K562 (cell line): ENCODE data around the gene HGS. TPM values are rescaled to one million over a fixed set of nuclear protein-coding genes. Genes with fewer than 3 reads are reported as not detected.

ENCODE experiments used
- CBX5 ChIP-seq: IDR thresholded peaks from 2 replicates; pipeline ENCODE4 v1.6.1; 2014; ENCODE audit warnings: low read depth, borderline replicate concordance
- GATAD2B ChIP-seq: fragments of 450-650 bp; IDR thresholded peaks from 2 replicates; pipeline ENCODE4 v1.6.1; 2017; ENCODE audit warnings: mild to moderate bottlenecking, borderline replicate concordance
- HMGN3 ChIP-seq: IDR thresholded peaks from 2 replicates; pipeline ENCODE4 v1.6.1; 2011; ENCODE audit warnings: borderline replicate concordance, low read depth, mild to moderate bottlenecking, mixed read lengths, low read length; ENCODE audit not compliant: insufficient read length; ENCODE audit errors: extremely low read depth
- NFYB ChIP-seq: IDR thresholded peaks from 2 replicates; pipeline ENCODE4 v1.6.1; 2011; ENCODE audit warnings: mild to moderate bottlenecking, moderate library complexity; ENCODE audit not compliant: insufficient read length; ENCODE audit errors: extremely low read depth
- POLR2B ChIP-seq: fragments of 450-650 bp; IDR thresholded peaks from 2 replicates; pipeline ENCODE4 v1.6.1; 2018; ENCODE audit warnings: low read depth; ENCODE audit not compliant: partially characterized antibody
- TCFL5 ChIP-seq: fragments of 250-450 bp; sonication (Bioruptor Pico); conservative IDR thresholded peaks from 2 replicates; pipeline ENCODE4 v1.6.1; 2021; ENCODE audit warnings: mild to moderate bottlenecking, moderate library complexity, matching md5 sums
- XRCC3 ChIP-seq: fragments of 450-650 bp; IDR thresholded peaks from 2 replicates; pipeline ENCODE4 v1.6.1; 2017; ENCODE audit warnings: mild to moderate bottlenecking, moderate library complexity
- ZNF134 ChIP-seq: fragments of 250-450 bp; sonication (Bioruptor Pico); conservative IDR thresholded peaks from 2 replicates; pipeline ENCODE4 v1.4.0; 2020
- ZNF583 ChIP-seq: fragments of 250-450 bp; sonication (Bioruptor Pico); IDR thresholded peaks from 2 replicates; pipeline ENCODE4 v1.4.0; 2020
- polyA plus RNA-seq, 8 experiments: library from polyadenylated mRNA; depleted of rRNA in 4 of 8; stranded (reverse) in 5 of 8; unstranded in 3 of 8; fragments of >200 nt; fragmentation: Nextera tagmentation in 2 of 8; fragmentation: Illumina TruSeq in 1 of 8; extraction: Ambion mirVana in 2 of 8; extraction: Trizol in 1 of 8; gene quantifications; 2 replicates each; pipeline versions ENCODE4 v1.2.1 to v1.2.3, GENCODE V29; 2011 to 2014; ENCODE audit warnings: inconsistent platforms in 1 of 8, missing spikeins in 1 of 8
- total RNA-seq, 7 experiments: library from RNA; depleted of rRNA in 6 of 7; stranded (reverse); fragments of >200 nt in 6 of 7; fragmentation: Illumina TruSeq in 2 of 7; extraction: Trizol in 2 of 7; gene quantifications; 2 replicates each; pipeline versions ENCODE4 v1.2.1 to v1.2.3, GENCODE V29; 2011 to 2021; ENCODE audit warnings: low replicate concordance in 1 of 7
- TF ChIP-seq, protein P1 (sequence below): fragments of 250-450 bp; sonication (Bioruptor Pico); IDR thresholded peaks from 2 replicates; pipeline ENCODE4 v1.8.0; 2022; ENCODE audit warnings: inconsistent platforms, mild to moderate bottlenecking, moderate library complexity, borderline replicate concordance
- TF ChIP-seq, protein P2 (sequence below), 2 experiments: fragments of 450-650 bp in 1 of 2; IDR thresholded peaks; 2 replicates each; pipeline ENCODE4 v1.6.1; 2011 to 2017; ENCODE audit warnings: low read depth in 2 of 2, antibody characterized with exemption in 1 of 2, borderline replicate concordance in 1 of 2, low read length in 1 of 2, mild to moderate bottlenecking in 1 of 2, mixed read lengths in 1 of 2; ENCODE audit not compliant: control insufficient read depth in 1 of 2
- TF ChIP-seq, protein P3 (sequence below): fragments of 250-450 bp; sonication (Bioruptor Pico); IDR thresholded peaks from 2 replicates; pipeline ENCODE4 v1.4.0; 2020
- TF ChIP-seq, protein P4 (sequence below): fragments of 450-650 bp; IDR thresholded peaks from 2 replicates; pipeline ENCODE4 v1.6.1; 2016; ENCODE audit warnings: mild to moderate bottlenecking

HGS gene
- total and polyA plus RNA-seq, 9 of the 15 experiments (the other 6 are each of a cell fraction or from before 2014, with no cell fraction given), result 3.9 to 176 (median 77.1) TPM

DNA sequence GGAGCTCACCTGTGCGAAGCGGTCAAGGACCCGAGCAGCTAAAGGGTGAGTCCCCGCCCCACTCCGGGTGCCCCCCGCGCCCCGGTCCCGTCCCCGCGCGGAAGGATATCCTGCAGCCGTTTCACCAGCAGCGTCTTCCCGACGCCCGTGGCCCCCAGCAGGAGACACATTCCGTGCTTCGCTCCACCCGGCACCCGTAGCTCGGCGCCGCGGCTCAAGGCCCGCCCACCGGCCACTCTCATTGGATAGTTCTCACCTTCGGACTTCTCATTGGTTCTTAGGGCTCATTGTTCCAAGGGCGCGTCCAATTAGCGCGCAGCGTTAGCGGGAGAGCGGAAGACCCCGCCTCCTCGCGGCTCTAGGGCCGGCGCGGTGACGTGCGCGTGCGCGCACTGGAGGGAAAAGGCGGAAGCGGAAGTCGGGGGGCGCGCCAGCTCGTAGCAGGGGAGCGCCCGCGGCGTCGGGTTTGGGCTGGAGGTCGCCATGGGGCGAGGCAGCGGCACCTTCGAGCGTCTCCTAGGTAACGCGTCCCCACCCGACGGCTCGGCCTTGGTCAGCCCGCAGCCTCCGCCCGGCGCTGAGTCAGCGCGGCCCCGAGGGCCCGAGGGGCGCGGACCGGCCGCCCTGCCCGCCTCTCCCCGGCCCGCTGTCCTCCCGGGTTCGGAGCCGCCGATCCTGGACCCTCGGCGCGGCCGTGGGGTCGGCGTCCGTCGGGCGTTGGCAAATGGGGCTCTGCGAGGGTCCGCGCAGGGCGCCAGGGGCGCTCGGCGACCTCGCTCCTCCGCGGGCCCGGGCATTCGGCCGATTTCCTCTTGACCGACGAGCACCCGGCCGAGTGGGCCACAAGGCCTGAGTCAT lies at the start of gene HGS, which contains the start of gene ARL16 (continued):
- TF ChIP-seq, protein P1, sequence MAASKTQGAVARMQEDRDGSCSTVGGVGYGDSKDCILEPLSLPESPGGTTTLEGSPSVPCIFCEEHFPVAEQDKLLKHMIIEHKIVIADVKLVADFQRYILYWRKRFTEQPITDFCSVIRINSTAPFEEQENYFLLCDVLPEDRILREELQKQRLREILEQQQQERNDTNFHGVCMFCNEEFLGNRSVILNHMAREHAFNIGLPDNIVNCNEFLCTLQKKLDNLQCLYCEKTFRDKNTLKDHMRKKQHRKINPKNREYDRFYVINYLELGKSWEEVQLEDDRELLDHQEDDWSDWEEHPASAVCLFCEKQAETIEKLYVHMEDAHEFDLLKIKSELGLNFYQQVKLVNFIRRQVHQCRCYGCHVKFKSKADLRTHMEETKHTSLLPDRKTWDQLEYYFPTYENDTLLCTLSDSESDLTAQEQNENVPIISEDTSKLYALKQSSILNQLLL (CRISPR knock-in tag), result no peak
- TF ChIP-seq ZNF134, result no peak
- TF ChIP-seq XRCC3, result no peak
- 0 out of 2 replicates have a peak, but pooled peaks have one; percentile 70 for TF ChIP-seq ZNF583 (CRISPR knock-in tag)
- TF ChIP-seq, protein P2, sequence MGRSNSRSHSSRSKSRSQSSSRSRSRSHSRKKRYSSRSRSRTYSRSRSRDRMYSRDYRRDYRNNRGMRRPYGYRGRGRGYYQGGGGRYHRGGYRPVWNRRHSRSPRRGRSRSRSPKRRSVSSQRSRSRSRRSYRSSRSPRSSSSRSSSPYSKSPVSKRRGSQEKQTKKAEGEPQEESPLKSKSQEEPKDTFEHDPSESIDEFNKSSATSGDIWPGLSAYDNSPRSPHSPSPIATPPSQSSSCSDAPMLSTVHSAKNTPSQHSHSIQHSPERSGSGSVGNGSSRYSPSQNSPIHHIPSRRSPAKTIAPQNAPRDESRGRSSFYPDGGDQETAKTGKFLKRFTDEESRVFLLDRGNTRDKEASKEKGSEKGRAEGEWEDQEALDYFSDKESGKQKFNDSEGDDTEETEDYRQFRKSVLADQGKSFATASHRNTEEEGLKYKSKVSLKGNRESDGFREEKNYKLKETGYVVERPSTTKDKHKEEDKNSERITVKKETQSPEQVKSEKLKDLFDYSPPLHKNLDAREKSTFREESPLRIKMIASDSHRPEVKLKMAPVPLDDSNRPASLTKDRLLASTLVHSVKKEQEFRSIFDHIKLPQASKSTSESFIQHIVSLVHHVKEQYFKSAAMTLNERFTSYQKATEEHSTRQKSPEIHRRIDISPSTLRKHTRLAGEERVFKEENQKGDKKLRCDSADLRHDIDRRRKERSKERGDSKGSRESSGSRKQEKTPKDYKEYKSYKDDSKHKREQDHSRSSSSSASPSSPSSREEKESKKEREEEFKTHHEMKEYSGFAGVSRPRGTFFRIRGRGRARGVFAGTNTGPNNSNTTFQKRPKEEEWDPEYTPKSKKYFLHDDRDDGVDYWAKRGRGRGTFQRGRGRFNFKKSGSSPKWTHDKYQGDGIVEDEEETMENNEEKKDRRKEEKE (IDR thresholded peaks at IDR 0.05; ENCODE audit: borderline replicate concordance in 1 of 2, control insufficient read depth in 1 of 2, low read depth in 2 of 2, low read length in 1 of 2), result no peak
- TF ChIP-seq CBX5, result no peak
- TF ChIP-seq, protein P3, sequence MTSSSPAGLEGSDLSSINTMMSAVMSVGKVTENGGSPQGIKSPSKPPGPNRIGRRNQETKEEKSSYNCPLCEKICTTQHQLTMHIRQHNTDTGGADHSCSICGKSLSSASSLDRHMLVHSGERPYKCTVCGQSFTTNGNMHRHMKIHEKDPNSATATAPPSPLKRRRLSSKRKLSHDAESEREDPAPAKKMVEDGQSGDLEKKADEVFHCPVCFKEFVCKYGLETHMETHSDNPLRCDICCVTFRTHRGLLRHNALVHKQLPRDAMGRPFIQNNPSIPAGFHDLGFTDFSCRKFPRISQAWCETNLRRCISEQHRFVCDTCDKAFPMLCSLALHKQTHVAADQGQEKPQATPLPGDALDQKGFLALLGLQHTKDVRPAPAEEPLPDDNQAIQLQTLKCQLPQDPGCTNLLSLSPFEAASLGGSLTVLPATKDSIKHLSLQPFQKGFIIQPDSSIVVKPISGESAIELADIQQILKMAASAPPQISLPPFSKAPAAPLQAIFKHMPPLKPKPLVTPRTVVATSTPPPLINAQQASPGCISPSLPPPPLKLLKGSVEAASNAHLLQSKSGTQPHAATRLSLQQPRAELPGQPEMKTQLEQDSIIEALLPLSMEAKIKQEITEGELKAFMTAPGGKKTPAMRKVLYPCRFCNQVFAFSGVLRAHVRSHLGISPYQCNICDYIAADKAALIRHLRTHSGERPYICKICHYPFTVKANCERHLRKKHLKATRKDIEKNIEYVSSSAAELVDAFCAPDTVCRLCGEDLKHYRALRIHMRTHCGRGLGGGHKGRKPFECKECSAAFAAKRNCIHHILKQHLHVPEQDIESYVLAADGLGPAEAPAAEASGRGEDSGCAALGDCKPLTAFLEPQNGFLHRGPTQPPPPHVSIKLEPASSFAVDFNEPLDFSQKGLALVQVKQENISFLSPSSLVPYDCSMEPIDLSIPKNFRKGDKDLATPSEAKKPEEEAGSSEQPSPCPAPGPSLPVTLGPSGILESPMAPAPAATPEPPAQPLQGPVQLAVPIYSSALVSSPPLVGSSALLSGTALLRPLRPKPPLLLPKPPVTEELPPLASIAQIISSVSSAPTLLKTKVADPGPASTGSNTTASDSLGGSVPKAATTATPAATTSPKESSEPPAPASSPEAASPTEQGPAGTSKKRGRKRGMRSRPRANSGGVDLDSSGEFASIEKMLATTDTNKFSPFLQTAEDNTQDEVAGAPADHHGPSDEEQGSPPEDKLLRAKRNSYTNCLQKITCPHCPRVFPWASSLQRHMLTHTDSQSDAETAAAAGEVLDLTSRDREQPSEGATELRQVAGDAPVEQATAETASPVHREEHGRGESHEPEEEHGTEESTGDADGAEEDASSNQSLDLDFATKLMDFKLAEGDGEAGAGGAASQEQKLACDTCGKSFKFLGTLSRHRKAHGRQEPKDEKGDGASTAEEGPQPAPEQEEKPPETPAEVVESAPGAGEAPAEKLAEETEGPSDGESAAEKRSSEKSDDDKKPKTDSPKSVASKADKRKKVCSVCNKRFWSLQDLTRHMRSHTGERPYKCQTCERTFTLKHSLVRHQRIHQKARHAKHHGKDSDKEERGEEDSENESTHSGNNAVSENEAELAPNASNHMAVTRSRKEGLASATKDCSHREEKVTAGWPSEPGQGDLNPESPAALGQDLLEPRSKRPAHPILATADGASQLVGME (CRISPR knock-in tag), result peak; percentile 63; the same call in 1 of the 2 replicates
- peak; percentile 83; the same call in 1 of the 2 replicates for TF ChIP-seq GATAD2B
- TF ChIP-seq TCFL5 (CRISPR knock-in tag), result no peak
- no peak for TF ChIP-seq HMGN3
- TF ChIP-seq NFYB, result peak; percentile 94
- TF ChIP-seq, protein P4, sequence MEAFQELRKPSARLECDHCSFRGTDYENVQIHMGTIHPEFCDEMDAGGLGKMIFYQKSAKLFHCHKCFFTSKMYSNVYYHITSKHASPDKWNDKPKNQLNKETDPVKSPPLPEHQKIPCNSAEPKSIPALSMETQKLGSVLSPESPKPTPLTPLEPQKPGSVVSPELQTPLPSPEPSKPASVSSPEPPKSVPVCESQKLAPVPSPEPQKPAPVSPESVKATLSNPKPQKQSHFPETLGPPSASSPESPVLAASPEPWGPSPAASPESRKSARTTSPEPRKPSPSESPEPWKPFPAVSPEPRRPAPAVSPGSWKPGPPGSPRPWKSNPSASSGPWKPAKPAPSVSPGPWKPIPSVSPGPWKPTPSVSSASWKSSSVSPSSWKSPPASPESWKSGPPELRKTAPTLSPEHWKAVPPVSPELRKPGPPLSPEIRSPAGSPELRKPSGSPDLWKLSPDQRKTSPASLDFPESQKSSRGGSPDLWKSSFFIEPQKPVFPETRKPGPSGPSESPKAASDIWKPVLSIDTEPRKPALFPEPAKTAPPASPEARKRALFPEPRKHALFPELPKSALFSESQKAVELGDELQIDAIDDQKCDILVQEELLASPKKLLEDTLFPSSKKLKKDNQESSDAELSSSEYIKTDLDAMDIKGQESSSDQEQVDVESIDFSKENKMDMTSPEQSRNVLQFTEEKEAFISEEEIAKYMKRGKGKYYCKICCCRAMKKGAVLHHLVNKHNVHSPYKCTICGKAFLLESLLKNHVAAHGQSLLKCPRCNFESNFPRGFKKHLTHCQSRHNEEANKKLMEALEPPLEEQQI, result no peak
- TF ChIP-seq POLR2B, result peak; percentile 54
